ENCODE measurements around the gene PITX3. TPM values are rescaled to one million over a fixed set of nuclear protein-coding genes. Genes with fewer than 3 reads are reported as not detected.
"Not testable (repeated sequence)": the region's sequence is repeated elsewhere in the genome, so short reads cannot be mapped to it uniquely, and the experiment has no call there.

Gene PITX3
- total RNA-seq, 2 donors from 2014 or later: 0.28 to 0.96 TPM

DNA sequence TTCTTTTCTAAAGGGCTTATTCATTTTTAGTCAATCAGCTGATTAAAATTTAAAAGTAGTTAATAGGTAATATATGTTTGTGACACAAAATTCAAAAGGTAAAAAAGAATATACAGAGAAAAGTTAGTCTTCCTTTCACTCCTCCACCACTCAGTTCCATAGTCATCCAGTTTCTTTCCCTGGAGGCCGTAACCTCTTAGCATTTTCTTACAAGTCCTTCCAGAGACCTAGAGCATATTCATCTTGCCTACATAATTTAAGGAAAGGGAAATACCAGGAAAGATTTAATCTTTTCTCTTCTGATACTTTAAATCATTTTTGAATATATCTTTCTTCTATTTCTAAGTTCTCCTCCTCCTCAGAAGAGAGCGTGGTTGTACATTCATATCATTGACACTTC, 14.1 kb upstream of the PITX3 start:
- H3K27me3 ChIP-seq: no peaks in the 10 kb centered on the region
- no peak overlapping the region for H3K27ac ChIP-seq

GRCh38 chr10:102254426-102254825, 13.1 kb upstream of the PITX3 start:
- no peaks in the 10 kb centered on the region for H3K9me3 ChIP-seq
- no peaks in the 10 kb centered on the region for H3K27me3 ChIP-seq
- no peak for DNase-seq (ENCODE audit: low spot score)
- H3K27ac ChIP-seq: no peak overlapping the region
- H3K4me1 ChIP-seq: no peaks in the 10 kb centered on the region
- H3K36me3 ChIP-seq: peaks cover 6% of the 10 kb centered on the region
- TF ChIP-seq, protein P1, sequence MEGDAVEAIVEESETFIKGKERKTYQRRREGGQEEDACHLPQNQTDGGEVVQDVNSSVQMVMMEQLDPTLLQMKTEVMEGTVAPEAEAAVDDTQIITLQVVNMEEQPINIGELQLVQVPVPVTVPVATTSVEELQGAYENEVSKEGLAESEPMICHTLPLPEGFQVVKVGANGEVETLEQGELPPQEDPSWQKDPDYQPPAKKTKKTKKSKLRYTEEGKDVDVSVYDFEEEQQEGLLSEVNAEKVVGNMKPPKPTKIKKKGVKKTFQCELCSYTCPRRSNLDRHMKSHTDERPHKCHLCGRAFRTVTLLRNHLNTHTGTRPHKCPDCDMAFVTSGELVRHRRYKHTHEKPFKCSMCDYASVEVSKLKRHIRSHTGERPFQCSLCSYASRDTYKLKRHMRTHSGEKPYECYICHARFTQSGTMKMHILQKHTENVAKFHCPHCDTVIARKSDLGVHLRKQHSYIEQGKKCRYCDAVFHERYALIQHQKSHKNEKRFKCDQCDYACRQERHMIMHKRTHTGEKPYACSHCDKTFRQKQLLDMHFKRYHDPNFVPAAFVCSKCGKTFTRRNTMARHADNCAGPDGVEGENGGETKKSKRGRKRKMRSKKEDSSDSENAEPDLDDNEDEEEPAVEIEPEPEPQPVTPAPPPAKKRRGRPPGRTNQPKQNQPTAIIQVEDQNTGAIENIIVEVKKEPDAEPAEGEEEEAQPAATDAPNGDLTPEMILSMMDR (IDR thresholded peaks at IDR 0.05): no peak
- no peak overlapping the region for H3K4me3 ChIP-seq

More for the DNA sequence above, 14.1 kb upstream of the PITX3 start:
- Histone ChIP-seq H3K4me1 (no peaks in the 10 kb centered on the region), H3K9me3 (no peaks in the 10 kb centered on the region), H3K4me3 (no peak overlapping the region), H3K36me3 (peaks cover 16% of the 10 kb centered on the region)
- DNase-seq (ENCODE audit: low spot score): no peak
- TF ChIP-seq, protein P1 (IDR thresholded peaks at IDR 0.05): no peak

GRCh38 chr10:102252508-102252907, 11.2 kb upstream of the PITX3 start:
- H3K27ac ChIP-seq; DNase-seq (ENCODE audit: low spot score); H3K4me3 ChIP-seq; H3K9me3 ChIP-seq; H3K36me3 ChIP-seq; H3K27me3 ChIP-seq: not testable (repeated sequence)
- peaks cover 0 to 18% of the 10 kb centered on the region in 2 donors for H3K4me1 ChIP-seq

- Histone ChIP-seq H3K4me1 (peaks cover 0 to 43% of the 10 kb centered on the region in 2 donors), H3K36me3 (no peaks in the 10 kb centered on the region), H3K4me3 (no peak overlapping the region), H3K9me3 (no peaks in the 10 kb centered on the region), H3K27ac (peak overlapping the region in 1 of 2 donors; percentile 8), H3K27me3 (no peaks in the 10 kb centered on the region)
- no peak for DNase-seq (ENCODE audit: low spot score)
- TF ChIP-seq, protein P1 (IDR thresholded peaks at IDR 0.05): no peak
Observed at GRCh38 chr10:102247734-102248133, 6.4 kb upstream of the PITX3 start.

DNA sequence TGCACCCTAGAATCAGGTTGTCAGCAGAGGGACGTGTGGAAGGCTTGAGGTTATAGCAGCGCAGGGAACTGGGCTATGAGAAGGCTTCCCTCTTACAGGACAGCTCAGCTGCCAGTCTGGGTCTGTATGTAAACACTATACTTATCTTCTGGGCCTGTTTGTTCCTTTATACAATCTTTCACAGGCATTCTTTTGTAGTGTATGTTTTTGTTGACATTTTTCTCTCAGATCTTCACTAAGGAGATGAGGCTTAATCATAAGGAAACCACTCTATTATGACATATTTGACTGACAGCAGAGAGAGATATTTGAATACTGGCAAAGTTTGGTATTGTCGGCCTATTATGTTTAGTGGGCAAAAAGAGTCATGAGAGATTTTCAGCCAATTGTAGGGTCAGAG, 4.9 kb upstream of the PITX3 start:
- peak overlapping the region; percentile 86 to 90 for H3K27ac ChIP-seq
- TF ChIP-seq, protein P1 (IDR thresholded peaks at IDR 0.05): no peak
- H3K36me3 ChIP-seq: no peaks in the 10 kb centered on the region
- no peaks in the 10 kb centered on the region for H3K9me3 ChIP-seq
- H3K4me1 ChIP-seq: peaks cover 0 to 53% of the 10 kb centered on the region in 2 donors
- no peaks in the 10 kb centered on the region for H3K27me3 ChIP-seq
- H3K4me3 ChIP-seq: peak overlapping the region; percentile 89 to 93
- no peak for DNase-seq (ENCODE audit: low spot score)

- TF ChIP-seq, protein P1 (IDR thresholded peaks at IDR 0.05): no peak
- Histone ChIP-seq H3K4me1 (peaks cover 0 to 57% of the 10 kb centered on the region in 2 donors), H3K9me3 (no peaks in the 10 kb centered on the region), H3K27me3 (no peaks in the 10 kb centered on the region), H3K27ac (peak overlapping the region; percentile 86 to 90), H3K36me3 (no peaks in the 10 kb centered on the region), H3K4me3 (peak overlapping the region; percentile 89 to 93)
- DNase-seq (ENCODE audit: low spot score): no peak
Observed at GRCh38 chr10:102245932-102246251, 4.6 kb upstream of the PITX3 start.

All from right atrium auricular region (tissue), 2 donors.